HG03469 (cell line): ENCODE data around the gene GATA1.
"Not testable (repeated sequence)": the region's sequence is repeated elsewhere in the genome, so short reads cannot be mapped to it uniquely, and the experiment has no call there.

Experiments
- ATAC-seq: cut with Tn5 transposase; IDR thresholded peaks from one replicate; pipeline ENCODE4 v1.9.1; 2021; ENCODE audit warnings: mild to moderate bottlenecking, moderate library complexity, moderate number of reproducible peaks; ENCODE audit not compliant: unreplicated experiment

Gene GATA1

DNA sequence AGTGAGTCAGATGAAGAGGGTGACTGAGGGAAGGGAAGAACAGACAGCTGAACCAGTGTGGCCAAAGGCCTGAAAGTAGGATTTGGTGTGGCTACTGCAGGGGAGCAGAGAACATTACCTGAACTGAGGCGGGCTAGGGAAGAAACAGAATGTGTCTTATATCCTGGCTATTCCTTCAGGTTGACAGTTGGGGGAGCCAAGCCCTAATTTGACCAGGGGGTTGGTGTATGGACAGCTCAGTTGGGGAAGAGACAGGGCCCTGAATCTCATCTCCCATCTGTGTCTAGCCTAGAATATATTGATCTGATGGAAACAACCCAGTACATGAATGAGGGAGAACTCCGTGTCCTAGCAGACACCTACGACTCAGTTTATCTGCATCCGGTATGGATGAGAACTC, 19.7 kb downstream of the GATA1 start:
- ATAC-seq = no peak

DNA sequence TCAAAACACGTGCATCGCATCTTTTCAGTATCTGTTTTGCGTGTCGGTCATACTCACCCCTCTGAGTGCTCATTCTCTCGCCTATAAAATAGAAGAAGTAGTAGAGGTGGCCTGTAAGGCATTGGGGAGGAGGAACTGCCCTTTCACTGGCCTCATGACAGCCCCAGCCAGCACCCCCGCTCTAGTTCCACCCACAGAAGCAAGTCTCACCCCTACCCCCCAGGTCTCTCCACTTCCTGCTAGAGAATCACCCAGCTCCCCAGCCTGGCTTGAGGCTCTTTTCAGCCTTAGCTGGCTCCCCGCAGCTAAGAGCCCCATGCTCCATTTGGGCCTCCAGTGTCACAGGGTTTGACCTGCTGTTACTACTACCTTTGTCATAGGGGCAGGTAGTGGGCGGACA, 27.3 kb downstream of the GATA1 start:
- no peak for ATAC-seq

DNA sequence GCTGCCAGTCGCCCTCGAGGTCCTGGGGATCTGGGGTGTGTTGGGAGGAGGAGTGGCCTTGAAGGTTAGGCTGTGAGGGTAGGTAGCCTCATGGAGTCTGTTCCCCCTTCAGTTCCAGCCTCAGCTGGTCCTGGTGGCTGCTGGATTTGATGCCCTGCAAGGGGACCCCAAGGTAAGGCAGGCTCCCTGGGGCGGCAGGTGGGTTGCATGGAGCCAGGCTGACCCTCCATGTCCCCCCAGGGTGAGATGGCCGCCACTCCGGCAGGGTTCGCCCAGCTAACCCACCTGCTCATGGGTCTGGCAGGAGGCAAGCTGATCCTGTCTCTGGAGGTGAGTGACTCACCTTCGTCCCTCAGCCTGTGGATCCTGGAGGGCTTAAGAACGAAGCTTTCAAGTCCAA, 28.3 kb downstream of the GATA1 start:
- no peak for ATAC-seq

DNA sequence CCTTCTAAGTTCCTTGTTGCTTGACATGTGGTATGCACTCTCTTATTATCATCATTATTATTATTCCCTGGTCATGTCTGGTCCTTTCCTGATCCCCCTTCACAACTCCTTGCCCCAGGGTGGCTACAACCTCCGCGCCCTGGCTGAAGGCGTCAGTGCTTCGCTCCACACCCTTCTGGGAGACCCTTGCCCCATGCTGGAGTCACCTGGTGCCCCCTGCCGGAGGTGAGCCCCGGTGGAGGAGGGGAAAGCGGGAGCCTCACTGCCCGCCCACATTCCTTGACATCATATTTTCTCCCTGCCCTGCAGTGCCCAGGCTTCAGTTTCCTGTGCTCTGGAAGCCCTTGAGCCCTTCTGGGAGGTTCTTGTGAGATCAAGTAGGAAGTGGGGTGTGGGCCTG, 28.9 kb downstream of the GATA1 start:
- no peak for ATAC-seq

DNA sequence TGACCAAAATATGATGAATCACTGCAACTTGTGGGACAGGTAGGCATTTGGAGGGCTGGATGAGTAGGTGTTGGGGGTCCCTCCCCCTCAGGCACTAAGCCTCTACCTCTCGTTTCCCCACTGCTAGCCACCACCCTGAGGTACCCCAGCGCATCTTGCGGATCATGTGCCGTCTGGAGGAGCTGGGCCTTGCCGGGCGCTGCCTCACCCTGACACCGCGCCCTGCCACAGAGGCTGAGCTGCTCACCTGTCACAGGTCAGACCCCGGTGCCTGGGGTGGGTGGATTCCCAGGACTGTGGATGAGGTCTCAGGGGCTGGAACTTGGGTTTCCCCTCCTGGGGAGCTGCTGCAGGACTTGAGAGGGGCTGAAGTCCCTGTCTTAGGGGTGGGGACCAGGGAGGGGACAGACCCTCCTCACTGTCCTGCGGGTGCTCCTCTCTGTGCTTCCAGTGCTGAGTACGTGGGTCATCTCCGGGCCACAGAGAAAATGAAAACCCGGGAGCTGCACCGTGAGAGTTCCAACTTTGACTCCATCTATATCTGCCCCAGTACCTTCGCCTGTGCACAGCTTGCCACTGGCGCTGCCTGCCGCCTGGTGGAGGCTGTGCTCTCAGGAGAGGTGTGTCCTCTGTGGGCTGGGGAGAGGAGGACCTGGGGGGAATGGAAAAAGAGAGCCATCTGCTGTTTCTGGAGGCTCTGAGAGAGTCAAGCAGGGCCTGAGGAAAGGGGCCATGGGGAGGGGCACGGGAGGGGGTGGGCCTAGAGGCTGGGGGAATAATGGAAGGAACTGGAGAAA, 29.8 kb downstream of the GATA1 start:
- ATAC-seq = no peak

DNA sequence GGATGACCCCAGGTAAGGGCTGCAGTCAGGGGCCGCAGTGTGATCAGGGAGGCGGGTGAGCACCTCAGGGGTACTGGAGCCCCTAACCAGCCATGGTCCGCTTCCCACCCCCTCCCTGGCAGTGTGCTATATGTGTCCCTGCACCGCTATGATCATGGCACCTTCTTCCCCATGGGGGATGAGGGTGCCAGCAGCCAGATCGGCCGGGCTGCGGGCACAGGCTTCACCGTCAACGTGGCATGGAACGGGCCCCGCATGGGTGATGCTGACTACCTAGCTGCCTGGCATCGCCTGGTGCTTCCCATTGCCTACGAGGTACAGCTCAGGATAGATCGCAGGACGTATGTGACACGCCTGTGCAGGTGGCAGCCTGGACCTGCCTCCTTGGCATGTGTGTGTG, 31.7 kb downstream of the GATA1 start:
- ATAC-seq = no peak

DNA sequence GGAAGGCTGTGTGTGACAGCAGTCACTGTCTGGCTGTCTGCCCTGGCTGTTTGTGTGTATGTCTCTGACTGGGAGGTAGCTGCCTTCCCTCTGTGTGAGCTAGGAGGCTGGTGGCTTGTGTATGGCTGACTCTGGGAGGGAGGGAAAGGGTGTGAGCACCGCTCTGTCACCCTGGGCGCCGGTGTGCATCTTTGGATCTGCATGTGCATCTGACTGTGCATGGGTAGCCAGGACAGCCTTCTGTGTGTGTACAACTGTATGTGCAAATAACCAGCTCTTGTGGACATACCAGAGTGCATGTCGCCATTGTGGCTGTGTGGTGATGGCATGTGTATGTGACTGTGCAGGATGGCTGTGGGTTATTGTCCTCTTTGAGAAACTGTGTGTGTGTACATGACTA, 32.5 kb downstream of the GATA1 start:
- ATAC-seq = no peak

DNA sequence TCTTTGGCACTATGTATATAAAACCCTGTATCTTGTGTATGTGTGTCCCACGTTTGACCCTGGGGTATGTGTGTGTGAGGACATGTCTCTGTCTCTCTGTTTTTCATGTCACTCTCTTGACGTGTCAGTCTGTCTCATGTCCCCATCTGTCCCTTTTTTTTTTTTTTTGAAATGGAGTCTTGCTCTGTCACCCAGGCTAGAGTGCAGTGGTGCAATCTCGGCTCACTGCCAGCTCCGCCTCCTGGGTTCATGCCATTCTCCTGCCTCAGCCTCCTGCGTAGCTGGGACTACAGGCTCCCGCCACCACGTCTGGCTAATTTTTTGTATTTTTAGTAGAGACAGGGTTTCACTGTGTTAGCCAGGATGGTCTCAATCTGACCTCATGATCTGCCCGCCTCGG, 33.0 kb downstream of the GATA1 start:
- ATAC-seq = not testable (repeated sequence)

DNA sequence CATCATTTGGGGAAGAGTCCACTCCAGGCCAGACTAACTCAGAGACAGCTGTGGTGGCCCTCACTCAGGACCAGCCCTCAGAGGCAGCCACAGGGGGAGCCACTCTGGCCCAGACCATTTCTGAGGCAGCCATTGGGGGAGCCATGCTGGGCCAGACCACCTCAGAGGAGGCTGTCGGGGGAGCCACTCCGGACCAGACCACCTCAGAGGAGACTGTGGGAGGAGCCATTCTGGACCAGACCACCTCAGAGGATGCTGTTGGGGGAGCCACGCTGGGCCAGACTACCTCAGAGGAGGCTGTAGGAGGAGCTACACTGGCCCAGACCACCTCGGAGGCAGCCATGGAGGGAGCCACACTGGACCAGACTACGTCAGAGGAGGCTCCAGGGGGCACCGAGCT, 36.7 kb downstream of the GATA1 start:
- ATAC-seq = no peak

DNA sequence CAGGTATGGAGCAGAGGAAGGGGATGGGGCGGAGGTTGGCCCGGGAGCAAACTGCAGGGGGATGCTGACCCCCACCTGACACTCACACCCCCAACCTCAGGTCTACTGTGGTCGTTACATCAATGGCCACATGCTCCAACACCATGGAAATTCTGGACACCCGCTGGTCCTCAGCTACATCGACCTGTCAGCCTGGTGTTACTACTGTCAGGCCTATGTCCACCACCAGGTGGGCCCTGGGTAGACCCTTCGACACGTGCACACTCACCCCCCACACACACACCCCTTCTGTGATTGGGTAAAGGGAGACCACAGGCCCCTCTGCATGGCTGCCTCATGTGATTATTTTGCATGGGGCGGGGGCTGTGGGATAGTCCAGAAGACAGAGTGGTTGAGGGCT, 37.7 kb downstream of the GATA1 start:
- no peak for ATAC-seq

DNA sequence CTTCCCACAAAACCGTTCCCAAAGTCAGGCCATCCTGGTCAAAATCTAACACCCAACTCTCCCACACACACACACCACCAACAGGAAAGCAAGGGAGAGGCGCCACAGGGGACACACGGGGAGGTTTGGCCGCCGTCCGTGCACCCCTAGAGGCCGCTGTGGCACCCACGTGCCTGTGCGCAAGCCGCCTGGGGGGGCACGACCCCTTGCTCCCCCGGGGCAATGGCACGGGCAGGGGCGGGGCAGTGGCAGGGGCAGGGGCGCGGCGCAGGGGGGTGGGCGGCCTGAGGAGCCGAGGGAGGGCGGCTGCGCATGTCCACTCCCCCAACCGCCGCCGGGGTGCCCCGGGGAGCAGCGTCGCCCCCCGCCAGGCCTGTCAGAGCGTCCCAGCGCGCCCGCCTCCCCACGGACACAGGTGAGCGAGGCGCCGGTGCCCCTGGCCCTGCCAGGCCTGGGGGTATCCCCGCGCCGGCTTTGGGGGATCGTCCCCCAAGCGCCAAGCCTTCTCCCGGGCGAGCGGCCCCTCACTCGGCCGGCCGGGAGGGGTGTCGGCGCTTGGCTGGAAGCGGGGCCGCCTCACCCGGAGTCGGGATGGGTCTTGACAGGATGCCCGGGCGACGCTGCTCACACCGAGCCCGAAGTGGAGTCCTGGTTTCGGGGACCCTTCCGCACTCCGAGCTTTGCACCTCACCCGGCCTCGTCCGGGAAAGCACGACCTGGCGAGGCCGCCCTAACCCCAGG, 39.9 kb downstream of the GATA1 start, which contains the start of gene ERAS:
Gene ERAS, plus strand, starts transcription at position 379 of the 741 bp plus-strand sequence. CDS start 2,611 bp downstream, outside the sequence.
- ATAC-seq = no peak

DNA sequence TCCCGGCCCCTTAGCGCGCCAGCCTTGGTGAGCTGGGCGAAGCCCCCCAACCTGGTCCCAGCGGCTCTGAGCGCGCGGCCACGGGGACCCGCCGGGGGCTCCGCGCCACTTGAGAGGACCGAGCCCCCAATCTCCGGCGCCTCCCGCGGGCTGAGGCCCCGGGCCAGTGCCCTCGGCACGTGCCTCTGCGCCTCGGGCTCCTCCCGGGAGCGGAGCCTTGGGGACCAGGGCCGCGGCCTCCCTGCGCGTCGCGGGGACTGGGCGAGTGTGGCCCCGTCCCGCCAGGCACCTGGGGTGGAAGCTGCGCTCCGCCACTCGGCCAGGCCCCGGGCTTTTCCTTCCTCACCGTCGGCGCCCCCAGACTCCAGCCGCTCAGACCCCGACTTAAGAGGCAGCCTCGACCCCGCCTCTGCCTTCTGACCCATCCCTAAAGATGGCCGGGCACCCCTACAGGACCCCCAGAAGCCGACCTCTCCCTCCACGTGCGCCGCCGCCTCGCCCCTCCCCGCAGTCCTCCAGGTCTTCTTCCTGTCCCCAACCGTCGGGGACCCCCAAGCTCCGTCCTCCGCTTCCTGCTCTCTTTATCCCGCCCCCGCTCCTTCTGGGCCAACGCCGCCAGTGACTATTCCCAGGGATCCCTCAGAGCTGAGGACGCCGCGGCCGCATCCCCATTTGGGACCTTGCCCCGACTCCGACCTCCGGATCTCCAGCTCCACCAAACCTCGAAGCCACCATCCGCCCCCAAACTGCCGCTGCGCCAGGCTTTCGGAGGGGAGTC, 40.7 kb downstream of the GATA1 start:
- ATAC-seq = no peak

DNA sequence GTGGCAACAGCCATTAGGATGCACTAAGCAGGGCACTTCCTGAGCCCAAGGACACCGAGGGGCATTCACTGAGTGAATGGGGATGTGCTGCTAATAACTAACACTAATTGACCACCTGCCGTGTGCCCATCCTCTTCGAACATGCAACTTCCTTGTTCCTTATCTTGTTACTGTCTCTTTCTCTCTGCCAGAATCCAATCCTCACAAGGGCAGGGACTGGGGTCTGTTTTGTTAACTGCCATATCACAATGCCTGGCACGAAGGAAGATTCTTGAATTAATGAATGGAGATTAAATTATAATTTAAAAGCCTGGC, 41.2 kb downstream of the GATA1 start:
- no peak for ATAC-seq

DNA sequence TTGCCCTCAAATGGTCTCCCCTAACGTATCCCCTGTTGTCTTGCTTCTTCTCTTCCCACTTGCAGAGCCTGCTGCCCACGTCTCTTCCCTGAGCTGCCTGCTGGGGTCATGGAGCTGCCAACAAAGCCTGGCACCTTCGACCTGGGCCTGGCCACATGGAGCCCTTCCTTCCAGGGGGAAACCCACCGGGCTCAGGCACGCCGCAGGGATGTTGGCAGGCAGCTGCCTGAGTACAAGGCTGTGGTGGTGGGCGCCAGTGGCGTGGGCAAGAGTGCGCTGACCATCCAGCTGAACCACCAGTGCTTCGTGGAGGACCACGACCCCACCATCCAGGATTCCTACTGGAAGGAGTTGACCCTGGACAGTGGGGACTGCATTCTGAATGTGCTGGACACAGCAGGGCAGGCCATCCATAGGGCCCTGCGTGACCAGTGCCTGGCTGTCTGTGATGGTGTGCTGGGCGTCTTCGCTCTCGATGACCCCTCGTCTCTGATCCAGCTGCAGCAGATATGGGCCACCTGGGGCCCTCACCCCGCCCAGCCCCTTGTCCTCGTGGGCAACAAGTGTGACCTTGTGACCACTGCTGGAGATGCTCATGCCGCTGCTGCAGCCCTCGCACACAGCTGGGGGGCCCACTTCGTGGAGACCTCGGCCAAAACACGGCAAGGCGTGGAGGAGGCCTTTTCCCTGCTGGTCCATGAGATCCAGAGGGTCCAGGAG, 42.8 kb downstream of the GATA1 start:
- ATAC-seq = no peak

DNA sequence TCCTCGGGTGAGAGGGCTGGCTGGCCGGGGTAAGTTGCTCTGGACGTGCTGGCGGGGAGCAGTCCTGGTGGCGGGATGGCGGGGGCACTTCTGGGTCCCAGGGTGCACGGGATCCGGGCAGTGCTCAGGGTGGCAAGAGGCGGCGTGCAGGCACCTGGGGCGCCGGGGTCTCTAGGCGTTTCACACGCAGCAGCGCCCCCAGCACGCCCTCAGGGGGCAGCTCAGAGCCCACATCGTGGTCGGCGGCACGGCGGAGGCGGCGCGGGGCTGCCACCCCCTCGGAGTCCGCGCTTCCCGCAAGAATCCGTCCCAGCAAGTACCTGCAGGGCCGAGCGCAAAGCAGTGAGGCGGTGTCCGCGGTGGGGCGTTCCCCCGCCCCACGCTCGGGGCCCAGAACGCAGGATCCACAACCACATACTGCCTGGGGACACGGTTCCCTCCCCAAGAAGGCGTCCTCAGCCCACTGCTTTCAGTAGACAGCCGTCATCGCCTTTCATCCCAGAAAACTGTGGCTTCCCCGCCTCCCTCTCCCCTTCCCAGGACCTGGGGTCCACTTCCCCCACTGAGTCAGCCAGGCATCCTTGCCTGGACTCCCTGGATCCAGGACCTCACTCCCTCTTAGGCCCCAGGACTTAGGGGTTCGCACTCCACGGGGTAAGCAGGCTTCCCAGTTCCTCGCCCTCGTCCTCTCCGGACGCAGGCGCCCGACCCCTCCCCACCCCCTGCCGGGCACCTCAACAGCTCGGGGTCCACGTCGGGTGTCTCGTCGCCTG, 44.9 kb downstream of the GATA1 start:
- no peak for ATAC-seq

DNA sequence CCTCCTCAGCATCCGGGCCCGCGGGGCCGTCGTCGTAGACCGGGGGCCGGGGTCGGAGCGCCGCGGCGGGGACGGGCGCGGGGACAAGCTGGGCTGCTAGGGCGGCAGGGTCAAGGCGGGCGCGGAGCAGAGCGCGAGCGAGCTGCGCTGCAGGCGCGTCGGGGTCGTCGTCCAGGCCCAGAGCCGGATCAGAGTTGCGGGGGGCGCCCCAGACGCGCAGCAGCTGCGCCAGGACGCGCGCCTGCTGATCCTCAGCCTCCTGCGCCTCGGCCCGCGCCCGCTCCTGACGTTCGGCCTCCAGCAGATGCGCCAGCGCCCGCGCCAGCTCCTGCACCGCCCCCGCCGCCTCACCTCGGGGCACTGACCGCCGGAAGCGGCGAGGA, 45.5 kb downstream of the GATA1 start:
- ATAC-seq = no peak

DNA sequence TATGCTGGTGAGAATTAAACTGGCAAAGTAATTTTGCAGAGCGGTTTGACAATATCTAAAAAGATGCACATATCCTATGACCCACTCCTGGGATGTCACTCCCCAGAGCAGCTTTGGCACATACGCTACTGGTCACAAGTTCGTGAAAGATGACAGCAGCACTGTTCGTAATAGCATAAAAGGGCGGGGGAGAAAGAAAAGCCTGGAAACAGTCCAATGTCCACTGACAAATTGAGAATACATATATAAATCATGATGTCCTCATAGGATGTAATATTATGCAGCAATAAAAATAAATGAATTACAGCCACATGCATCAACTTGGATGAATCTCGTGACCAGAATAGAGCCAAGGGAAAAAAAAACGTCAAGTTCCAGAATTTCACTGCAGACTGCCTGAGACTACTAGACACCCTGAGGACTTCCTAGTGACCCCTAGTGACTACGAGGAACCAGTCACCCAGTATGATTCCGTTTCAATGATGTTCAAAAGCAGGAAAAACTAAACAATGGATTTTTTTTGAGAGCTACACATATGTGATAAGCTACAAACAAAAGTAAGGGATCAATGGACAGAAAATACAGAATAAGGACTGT, 47.2 kb downstream of the GATA1 start:
- ATAC-seq = no peak

DNA sequence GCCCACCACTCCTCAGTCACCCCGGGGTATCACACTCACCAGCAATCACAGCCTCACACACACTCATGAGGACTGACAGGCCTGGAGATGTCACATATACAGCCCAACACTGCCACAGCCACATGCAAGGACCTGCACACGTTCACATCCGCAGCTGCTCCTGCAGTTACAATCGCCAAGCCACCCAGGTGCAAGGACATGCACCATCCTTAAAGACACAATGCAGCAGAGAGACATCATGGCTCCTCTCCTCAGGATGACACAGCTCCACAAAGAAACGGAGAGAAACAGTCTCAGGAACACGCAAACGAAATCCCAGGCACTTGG, 48.0 kb downstream of the GATA1 start:
- no peak for ATAC-seq

DNA sequence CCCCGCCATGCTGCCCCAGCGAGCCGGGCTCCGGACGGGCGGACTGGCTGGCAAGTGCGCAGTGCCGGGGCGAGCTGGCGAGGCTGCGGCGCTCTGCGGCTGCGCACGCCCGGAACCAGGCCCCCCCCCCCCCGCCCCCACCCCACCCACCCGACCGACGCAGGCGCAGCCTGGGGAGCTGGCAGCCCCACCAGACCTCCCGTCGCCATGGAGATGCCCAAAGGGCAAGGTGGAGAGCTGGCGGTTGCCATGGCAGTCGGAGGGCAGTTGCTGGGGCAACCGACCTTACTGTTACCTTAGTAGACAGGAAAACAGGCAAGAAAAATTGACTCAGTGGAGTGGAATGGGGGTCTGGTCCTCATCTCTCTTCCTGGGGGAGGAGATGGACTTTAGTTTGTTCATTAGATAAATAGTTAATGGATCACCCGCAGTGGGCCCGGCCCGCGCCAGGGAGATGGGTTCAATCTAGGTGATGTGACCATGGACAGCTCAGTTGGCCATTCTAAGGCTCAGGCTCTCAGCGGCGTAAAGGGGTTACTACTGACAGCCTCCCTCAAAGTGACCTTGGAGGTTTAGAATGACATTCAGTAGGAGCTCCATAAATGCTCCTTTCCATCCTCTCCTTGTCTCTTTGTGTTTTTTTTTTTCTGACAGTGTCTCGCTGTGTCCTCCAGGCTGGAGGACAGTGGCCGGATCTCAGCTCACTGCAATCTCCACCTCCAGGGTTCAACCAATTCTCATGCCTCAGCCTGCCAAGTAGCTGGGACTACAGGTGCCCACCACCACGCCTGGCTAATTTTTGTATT, 49.3 kb downstream of the GATA1 start, which contains the start of gene PCSK1N:
Gene PCSK1N, minus strand, starts transcription at position 87 of the 806 bp plus-strand sequence. Its CDS starts 78 bp downstream, at position 9.
- no peak for ATAC-seq
